Osteocyte (in vitro differentiated cells): ENCODE measurements around the gene MUC13. TPM values are rescaled to one million over a fixed set of nuclear protein-coding genes. Genes with fewer than 3 reads are reported as not detected.

Source experiments
- DNase-seq: peaks from one replicate; pipeline ENCODE4 v3.0.0; 2021; ENCODE audit warnings: mixed read lengths; ENCODE audit not compliant: unreplicated experiment; ENCODE audit errors: extremely low spot score
- H3K27ac Mint-ChIP-seq: one replicate; pipeline ENCODE4 v1.8.0; 2021; ENCODE audit warnings: mild to moderate bottlenecking, mixed read lengths; ENCODE audit not compliant: unreplicated experiment
- H3K27me3 Mint-ChIP-seq: one replicate; pipeline ENCODE4 v1.8.0; 2021; ENCODE audit warnings: mixed read lengths; ENCODE audit not compliant: unreplicated experiment
- H3K36me3 Mint-ChIP-seq: one replicate; pipeline ENCODE4 v1.8.0; 2021; ENCODE audit warnings: mixed read lengths; ENCODE audit not compliant: unreplicated experiment
- H3K4me1 Mint-ChIP-seq: one replicate; pipeline ENCODE4 v1.8.0; 2021; ENCODE audit warnings: mixed read lengths; ENCODE audit not compliant: unreplicated experiment
- H3K4me3 Mint-ChIP-seq: one replicate; pipeline ENCODE4 v1.8.0; 2021; ENCODE audit warnings: mild to moderate bottlenecking, moderate library complexity, mixed read lengths; ENCODE audit not compliant: unreplicated experiment
- H3K9me3 Mint-ChIP-seq: one replicate; pipeline ENCODE4 v1.8.0; 2021; ENCODE audit warnings: mixed read lengths; ENCODE audit not compliant: unreplicated experiment
- total RNA-seq: library from RNA; stranded (reverse); gene quantifications from 2 replicates; pipeline ENCODE4 v1.2.1, GENCODE V29; 2021
- TF ChIP-seq, protein P1 (sequence below): fragments of 200-600 bp; sonication (generic); IDR thresholded peaks from 2 replicates; pipeline ENCODE4 v1.5.0; 2021; ENCODE audit warnings: antibody characterized with exemption, mild to moderate bottlenecking, moderate library complexity

Gene MUC13
- total RNA-seq, 1 donor from 2014 or later = not detected

DNA sequence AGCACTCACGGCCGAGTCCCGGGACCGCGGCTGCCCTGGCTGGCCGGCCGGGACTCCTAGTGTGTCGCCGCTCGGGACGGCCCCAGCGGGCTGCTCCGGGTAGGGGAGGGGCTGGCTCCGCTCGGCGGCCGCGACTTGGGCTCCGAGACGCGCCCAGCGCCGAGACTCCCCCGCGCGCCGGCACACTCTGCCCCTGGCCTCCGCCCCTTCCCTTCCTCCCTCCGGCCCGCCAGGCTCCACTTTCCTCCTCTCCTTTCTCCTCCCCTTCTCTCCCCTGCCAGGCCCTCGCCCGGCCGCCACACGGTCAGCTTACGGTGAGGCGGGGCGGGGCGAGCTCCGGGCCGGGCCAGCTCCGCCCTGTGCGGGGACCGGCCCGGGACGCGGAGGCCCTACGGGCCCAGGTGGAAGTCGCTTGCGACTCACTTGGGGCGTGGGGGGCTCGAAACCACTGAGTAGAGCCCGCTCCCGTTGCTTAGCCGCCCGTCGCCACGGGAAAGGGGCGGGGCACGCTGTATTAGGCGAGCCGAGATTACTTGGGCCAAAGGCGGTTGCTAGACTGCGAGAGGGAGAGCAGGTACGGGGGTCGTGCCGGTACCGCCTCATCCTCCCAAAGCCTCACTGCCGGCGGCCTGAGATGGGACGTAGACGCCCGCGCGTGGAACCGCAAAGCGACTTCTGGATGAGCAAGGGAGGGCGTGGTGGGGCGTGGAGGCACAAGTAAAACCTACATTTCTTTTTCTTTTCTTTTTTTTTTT is 47.2 kb downstream of the MUC13 start, which contains the start of gene ITGB5:
TSS of gene ITGB5 (minus strand) at position 189 of the 755 bp plus-strand sequence. CDS start 365 bp downstream, outside the sequence.
- no peaks in the 10 kb centered on the region for H3K27me3 Mint-ChIP-seq
- H3K36me3 Mint-ChIP-seq = peaks cover 9% of the 10 kb centered on the region
- no peaks in the 10 kb centered on the region for H3K9me3 Mint-ChIP-seq
- peak; percentile 93 for DNase-seq
- peak within 1 kb of the TSS; percentile 84 for H3K4me3 Mint-ChIP-seq
- TF ChIP-seq, protein P1, sequence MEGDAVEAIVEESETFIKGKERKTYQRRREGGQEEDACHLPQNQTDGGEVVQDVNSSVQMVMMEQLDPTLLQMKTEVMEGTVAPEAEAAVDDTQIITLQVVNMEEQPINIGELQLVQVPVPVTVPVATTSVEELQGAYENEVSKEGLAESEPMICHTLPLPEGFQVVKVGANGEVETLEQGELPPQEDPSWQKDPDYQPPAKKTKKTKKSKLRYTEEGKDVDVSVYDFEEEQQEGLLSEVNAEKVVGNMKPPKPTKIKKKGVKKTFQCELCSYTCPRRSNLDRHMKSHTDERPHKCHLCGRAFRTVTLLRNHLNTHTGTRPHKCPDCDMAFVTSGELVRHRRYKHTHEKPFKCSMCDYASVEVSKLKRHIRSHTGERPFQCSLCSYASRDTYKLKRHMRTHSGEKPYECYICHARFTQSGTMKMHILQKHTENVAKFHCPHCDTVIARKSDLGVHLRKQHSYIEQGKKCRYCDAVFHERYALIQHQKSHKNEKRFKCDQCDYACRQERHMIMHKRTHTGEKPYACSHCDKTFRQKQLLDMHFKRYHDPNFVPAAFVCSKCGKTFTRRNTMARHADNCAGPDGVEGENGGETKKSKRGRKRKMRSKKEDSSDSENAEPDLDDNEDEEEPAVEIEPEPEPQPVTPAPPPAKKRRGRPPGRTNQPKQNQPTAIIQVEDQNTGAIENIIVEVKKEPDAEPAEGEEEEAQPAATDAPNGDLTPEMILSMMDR = no peak
- peak within 1 kb of the TSS; percentile 92 for H3K27ac Mint-ChIP-seq
- peaks cover 39% of the 10 kb centered on the region for H3K4me1 Mint-ChIP-seq

DNA sequence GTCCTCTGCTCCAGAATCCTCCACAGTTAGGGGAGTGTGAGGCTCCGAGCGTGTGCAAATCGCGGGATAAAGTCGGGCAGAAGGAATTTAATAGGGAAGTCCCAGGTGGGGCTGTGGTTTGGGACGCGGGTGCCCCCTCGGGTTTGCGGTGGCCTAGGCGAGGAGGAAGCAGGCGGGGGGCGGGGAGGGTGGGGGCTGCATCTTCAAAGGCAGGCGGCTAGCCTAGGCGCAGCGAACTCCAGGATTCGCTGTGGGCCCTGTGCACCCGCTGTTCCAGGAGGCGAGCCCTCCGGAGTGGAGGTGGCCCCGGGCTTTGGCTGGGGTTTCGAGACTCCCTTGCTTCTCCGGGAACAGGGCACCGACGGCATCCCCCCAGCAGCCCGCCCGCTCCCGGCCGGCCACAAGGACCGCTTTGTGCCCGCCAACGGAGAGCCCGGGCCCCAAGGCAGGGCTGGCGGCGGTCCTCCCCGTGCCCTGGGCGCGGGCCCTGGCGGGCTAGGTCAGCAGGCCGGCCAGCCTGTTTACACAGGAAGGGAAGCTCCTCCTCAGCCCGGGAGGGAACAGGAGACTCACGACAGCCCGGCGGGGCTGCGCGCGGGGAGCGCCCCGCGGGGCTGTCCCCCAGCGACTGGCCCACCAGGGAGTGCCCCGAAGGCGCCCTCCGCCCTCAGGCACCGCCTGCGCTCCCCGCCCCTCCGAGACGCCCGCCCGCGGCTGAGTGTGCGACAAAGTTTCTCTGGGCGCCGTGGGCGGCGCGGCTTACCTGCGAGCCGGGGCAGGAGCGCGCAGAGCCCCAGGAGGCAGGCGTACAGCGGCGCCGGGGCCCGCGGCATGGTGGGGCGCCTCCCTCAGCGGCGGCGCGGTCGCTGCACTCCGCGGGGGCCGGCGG is 48.1 kb downstream of the MUC13 start:
- peak; percentile 85 for DNase-seq
- peak overlapping the region; percentile 92 for H3K27ac Mint-ChIP-seq

DNA sequence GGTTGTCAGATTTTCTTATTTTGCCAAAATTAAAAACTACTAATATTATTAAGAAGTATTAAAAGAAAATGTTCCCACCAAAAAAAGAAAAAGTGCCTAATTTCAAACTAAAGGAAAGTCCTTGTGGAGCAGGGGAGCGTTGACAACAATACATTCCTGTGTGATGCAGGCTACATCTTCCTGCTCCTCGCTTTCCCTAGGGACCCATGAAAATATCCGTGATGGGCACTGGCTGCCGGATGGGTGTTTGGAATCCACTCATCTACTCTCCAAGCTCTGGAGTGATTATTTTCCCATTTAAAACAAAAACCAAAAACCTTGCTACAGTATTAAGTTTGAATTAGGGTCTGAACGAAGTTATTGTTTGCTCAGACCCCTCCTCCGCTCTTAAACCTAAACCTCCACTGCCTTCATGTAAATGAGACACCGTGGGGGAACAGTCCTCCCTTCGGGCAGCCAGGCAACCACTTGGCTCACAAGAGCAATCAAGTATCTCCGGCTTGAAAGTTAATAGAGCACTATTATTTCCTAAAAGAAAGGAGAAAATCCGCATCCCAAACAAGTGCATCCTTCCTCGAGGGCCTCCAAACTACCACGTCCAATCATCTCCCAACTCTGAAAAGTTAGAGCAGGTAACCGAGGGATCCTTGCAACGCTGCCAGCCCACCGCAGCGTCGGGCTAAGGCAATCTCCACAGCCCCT is 48.9 kb downstream of the MUC13 start:
- Mint-ChIP-seq H3K27me3 (no peaks in the 10 kb centered on the region), H3K9me3 (no peaks in the 10 kb centered on the region), H3K36me3 (peaks cover 9% of the 10 kb centered on the region), H3K4me1 (peaks cover 45% of the 10 kb centered on the region), H3K27ac (peak overlapping the region; percentile 92), H3K4me3 (peak overlapping the region; percentile 84)
- no peak for DNase-seq
- TF ChIP-seq, protein P1 = no peak

More for the DNA sequence above, 48.1 kb downstream of the MUC13 start:
- Mint-ChIP-seq H3K27me3 (no peaks in the 10 kb centered on the region), H3K36me3 (peaks cover 9% of the 10 kb centered on the region), H3K4me3 (peak overlapping the region; percentile 84), H3K9me3 (no peaks in the 10 kb centered on the region), H3K4me1 (peaks cover 45% of the 10 kb centered on the region)
- TF ChIP-seq, protein P1 = peak; percentile 15

DNA sequence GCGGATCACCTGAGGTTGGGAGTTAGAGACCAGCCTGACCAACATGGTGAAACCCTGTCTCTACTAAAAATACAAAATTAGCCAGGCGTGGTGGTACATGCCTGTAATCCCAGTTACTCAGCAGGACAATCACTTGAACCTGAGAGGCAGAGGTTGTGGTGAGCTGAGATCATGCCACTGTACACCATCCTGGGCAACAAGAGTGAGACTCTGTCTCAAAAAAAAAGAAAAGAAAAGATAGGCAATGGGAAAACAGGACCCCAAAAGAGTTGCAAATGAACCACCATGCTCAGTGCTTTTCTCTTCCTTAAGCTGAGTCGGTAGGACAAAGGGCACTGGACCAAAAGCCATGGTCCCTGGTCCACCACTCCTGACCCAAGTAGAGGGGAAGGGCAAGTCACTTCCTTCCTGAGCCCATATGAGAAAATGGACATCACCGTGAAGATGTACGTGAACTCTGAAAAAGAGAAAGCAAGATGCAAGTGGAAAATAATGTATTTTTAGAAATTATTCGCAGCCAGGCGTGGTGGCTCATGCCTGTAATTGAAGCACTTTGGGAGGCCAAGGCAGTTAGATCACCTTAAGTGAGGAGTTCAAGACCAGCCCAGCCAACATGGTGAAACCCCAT is 50.0 kb downstream of the MUC13 start:
- Mint-ChIP-seq H3K4me3 (peak overlapping the region; percentile 84), H3K9me3 (no peaks in the 10 kb centered on the region), H3K27ac (peak overlapping the region; percentile 92), H3K27me3 (no peaks in the 10 kb centered on the region), H3K4me1 (peaks cover 52% of the 10 kb centered on the region), H3K36me3 (peaks cover 9% of the 10 kb centered on the region)
- TF ChIP-seq, protein P1 = no peak
- DNase-seq = no peak
